DND-41 (cell line): Measurements from ENCODE around the gene TECR.

Source experiments
- ATAC-seq: fragments of 200-7000 bp; cut with Tn5 transposase; 3 replicates; pipeline ENCODE4 v1.9.1; 2021; ENCODE audit warnings: low read depth; ENCODE audit not compliant: insufficient read depth
- DNase-seq: peaks from one replicate; pipeline ENCODE4 v3.0.0-alpha.2; 2020
- H2AFZ ChIP-seq: 2 replicates; pipeline ENCODE4 v1.6.0; 2012; ENCODE audit warnings: low read depth, low read length
- H3K27ac ChIP-seq: 2 replicates; pipeline ENCODE4 v1.5.1; 2012; ENCODE audit warnings: low read length, inconsistent platforms
- H3K27me3 ChIP-seq: fragments of 200-600 bp; sonication (generic); 2 replicates; pipeline ENCODE4 v1.6.0; 2012; ENCODE audit warnings: low read length, mild to moderate bottlenecking, inconsistent platforms; ENCODE audit not compliant: insufficient read depth, poor library complexity
- H3K36me3 ChIP-seq: 2 replicates; pipeline ENCODE4 v1.5.1; 2012; ENCODE audit warnings: low read length, inconsistent platforms; ENCODE audit not compliant: insufficient read depth
- H3K4me1 ChIP-seq: 2 replicates; pipeline ENCODE4 v1.5.1; 2012; ENCODE audit warnings: mild to moderate bottlenecking, low read length; ENCODE audit not compliant: insufficient read depth
- H3K4me2 ChIP-seq: 2 replicates; pipeline ENCODE4 v1.6.0; 2012; ENCODE audit warnings: mild to moderate bottlenecking, moderate library complexity, low read length, inconsistent platforms; ENCODE audit not compliant: insufficient read depth
- H3K4me3 ChIP-seq, 2 experiments: fragments of 200-600 bp in 1 of 2; shearing (Covaris generic) in 1 of 2; 2 replicates each; pipeline ENCODE4 v1.5.1; 2012 to 2016; ENCODE audit warnings: inconsistent platforms in 2 of 2, low read length in 2 of 2, mild to moderate bottlenecking in 2 of 2, low read depth in 1 of 2, moderate library complexity in 1 of 2
- H3K79me2 ChIP-seq: 2 replicates; pipeline ENCODE4 v1.6.0; 2012; ENCODE audit warnings: low read length, inconsistent platforms; ENCODE audit not compliant: insufficient read depth
- H3K9ac ChIP-seq: 2 replicates; pipeline ENCODE4 v1.6.0; 2012; ENCODE audit warnings: low read depth, mild to moderate bottlenecking, inconsistent platforms, low read length, moderate library complexity
- H3K9me3 ChIP-seq: 2 replicates; pipeline ENCODE4 v1.5.1; 2012; ENCODE audit warnings: low read length, moderate library complexity, mild to moderate bottlenecking, inconsistent platforms; ENCODE audit not compliant: insufficient read depth, severe bottlenecking
- H4K20me1 ChIP-seq: 2 replicates; pipeline ENCODE4 v1.6.0; 2012; ENCODE audit warnings: low read length; ENCODE audit not compliant: insufficient read depth
- EZH2 ChIP-seq: IDR thresholded peaks from 3 replicates; pipeline ENCODE4 v1.6.1; 2012; ENCODE audit warnings: borderline replicate concordance, low read depth, mild to moderate bottlenecking, moderate library complexity, low read length, inconsistent platforms; ENCODE audit not compliant: severe bottlenecking
- TF ChIP-seq, protein P1 (sequence below): IDR thresholded peaks from 2 replicates; pipeline ENCODE4 v1.5.1; 2012; ENCODE audit warnings: borderline replicate concordance, low read length, moderate library complexity, mild to moderate bottlenecking; ENCODE audit not compliant: poor library complexity, severe bottlenecking; ENCODE audit errors: extremely low read depth

TECR gene

DNA sequence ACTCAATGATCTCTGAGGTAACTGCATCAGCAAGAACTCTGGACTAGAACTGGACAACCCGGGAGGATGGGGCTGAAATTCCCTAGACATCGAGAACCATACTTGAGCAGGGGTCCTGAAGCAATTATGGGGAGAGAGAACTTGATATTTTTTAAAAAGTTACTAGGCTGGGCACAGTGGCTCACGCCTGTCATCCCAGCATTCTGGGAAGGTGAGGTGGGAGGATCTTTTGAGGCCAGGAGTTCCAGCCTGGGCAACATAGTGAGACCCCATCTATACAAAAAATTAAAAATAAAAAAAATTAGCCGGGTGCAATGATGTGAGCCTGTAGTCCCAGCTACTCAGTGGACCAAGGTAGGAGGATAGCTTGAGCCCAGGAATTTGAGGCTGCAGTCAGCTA is 8.9 kb upstream of the TECR start:
- Histone ChIP-seq H3K4me2 (no peak overlapping the region), H3K36me3 (peaks cover 20% of the 10 kb centered on the region), H3K4me1 (peaks cover 29% of the 10 kb centered on the region), H3K27me3 (no peaks in the 10 kb centered on the region), H4K20me1 (peaks cover 24% of the 10 kb centered on the region), H3K9me3 (no peaks in the 10 kb centered on the region), H3K27ac (no peak overlapping the region), H2AFZ (no peak overlapping the region), H3K4me3 (no peak overlapping the region), H3K79me2 (peaks cover 27% of the 10 kb centered on the region), H3K9ac (no peak overlapping the region)
- TF ChIP-seq, protein P1, sequence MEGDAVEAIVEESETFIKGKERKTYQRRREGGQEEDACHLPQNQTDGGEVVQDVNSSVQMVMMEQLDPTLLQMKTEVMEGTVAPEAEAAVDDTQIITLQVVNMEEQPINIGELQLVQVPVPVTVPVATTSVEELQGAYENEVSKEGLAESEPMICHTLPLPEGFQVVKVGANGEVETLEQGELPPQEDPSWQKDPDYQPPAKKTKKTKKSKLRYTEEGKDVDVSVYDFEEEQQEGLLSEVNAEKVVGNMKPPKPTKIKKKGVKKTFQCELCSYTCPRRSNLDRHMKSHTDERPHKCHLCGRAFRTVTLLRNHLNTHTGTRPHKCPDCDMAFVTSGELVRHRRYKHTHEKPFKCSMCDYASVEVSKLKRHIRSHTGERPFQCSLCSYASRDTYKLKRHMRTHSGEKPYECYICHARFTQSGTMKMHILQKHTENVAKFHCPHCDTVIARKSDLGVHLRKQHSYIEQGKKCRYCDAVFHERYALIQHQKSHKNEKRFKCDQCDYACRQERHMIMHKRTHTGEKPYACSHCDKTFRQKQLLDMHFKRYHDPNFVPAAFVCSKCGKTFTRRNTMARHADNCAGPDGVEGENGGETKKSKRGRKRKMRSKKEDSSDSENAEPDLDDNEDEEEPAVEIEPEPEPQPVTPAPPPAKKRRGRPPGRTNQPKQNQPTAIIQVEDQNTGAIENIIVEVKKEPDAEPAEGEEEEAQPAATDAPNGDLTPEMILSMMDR, result no peak
- TF ChIP-seq EZH2, result no peak
- no peak for DNase-seq
- no peak for ATAC-seq

DNA sequence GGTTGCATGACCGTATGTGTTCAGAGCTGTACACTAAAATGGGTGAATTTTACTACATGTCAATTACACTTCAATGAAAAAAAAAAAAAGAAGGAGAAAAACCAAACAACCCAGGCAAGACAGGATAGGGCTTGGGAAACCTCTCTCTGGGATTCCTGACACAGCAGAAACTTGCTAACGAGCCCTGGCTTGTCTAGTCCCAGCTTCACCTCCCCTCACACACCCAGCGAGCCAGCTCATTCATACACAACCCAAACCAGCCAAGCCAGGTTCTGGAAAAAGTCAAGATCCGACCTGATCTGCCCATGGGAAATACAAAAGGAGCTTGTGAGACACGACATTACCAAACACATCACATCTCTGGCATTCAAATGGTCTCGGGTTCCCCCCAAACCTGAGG is 3.7 kb upstream of the TECR start:
- ATAC-seq (no peak), DNase-seq (no peak)
- Histone ChIP-seq H3K27me3 (no peaks in the 10 kb centered on the region), H3K79me2 (peaks cover 13% of the 10 kb centered on the region), H3K9me3 (no peaks in the 10 kb centered on the region), H3K27ac (no peak overlapping the region), H3K9ac (no peak overlapping the region), H3K4me3 (no peak overlapping the region), H3K4me2 (no peak overlapping the region), H3K36me3 (no peaks in the 10 kb centered on the region; the same call in 1 of the 2 replicates), H2AFZ (no peak overlapping the region), H4K20me1 (peaks cover 8% of the 10 kb centered on the region; the same call in 1 of the 2 replicates), H3K4me1 (peaks cover 16% of the 10 kb centered on the region)
- TF ChIP-seq EZH2, result no peak
- TF ChIP-seq, protein P1, result no peak

DNA sequence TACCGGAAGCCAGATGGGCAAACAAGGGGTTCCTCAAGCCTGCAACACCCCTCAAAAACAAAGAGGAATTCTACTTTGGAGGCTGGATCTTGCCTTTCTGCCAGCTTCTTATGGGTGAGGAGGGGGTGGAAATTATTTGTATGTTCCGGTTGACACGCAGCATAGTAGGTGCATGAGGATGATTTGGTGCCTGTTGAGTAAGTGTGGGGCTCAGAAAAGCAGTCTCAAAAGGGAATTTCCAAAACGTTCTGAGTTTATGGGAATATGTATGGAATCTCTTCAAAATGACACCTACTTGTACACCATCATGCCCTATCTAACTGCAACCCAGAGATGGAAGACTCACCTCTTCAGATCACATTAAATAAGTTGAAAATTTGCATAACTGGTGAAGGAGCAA is 3.0 kb upstream of the TECR start:
- Histone ChIP-seq H3K4me2 (no peak overlapping the region), H3K4me3 (no peak overlapping the region), H3K27me3 (no peaks in the 10 kb centered on the region), H3K27ac (no peak overlapping the region), H3K9ac (no peak overlapping the region), H2AFZ (no peak overlapping the region), H3K36me3 (no peaks in the 10 kb centered on the region; the same call in 1 of the 2 replicates), H4K20me1 (peaks cover 8% of the 10 kb centered on the region; the same call in 1 of the 2 replicates), H3K4me1 (peaks cover 23% of the 10 kb centered on the region), H3K9me3 (no peaks in the 10 kb centered on the region), H3K79me2 (peaks cover 20% of the 10 kb centered on the region)
- no peak for DNase-seq
- no peak for TF ChIP-seq EZH2
- TF ChIP-seq, protein P1, result no peak
- ATAC-seq, result no peak
